B cell (primary cell): ENCODE data around the gene TRIM44.

ENCODE experiments used
- CTCF ChIP-seq: fragments of 200-600 bp; IDR thresholded peaks from one replicate; pipeline ENCODE4 v1.8.0; 2022; ENCODE audit warnings: antibody characterized with exemption, mild to moderate bottlenecking
- EZH2 ChIP-seq: IDR thresholded peaks from 2 replicates; pipeline ENCODE4 v1.6.1; 2012; ENCODE audit warnings: borderline replicate concordance, low read depth, mild to moderate bottlenecking, moderate library complexity, low read length; ENCODE audit not compliant: insufficient read depth, poor library complexity, severe bottlenecking

GRCh38 chr11:35841733-35842132 is 179.2 kb downstream of the TRIM44 start:
- TF ChIP-seq CTCF (no peak), EZH2 (no peak)
